Measurements from ENCODE around the gene CHST6. TPM values are rescaled to one million over a fixed set of nuclear protein-coding genes. Genes with fewer than 3 reads are reported as not detected.

CHST6 gene
- total and polyA plus RNA-seq, 10 of the 15 experiments (the other 5 are each of a cell fraction or from before 2014, with no cell fraction given): 0.14 to 2.5 (median 0.51) TPM

- no peak for TF ChIP-seq BCLAF1 (IDR thresholded peaks at IDR 0.05)
- no peak for TF ChIP-seq CEBPB (IDR thresholded peaks at IDR 0.05; ENCODE audit: borderline replicate concordance in 1 of 2, low read depth in 2 of 2, low read length in 2 of 2)
Measured at GRCh38 chr16:75472908-75473877, 22.0 kb downstream of the CHST6 start (continued).

GRCh38 chr16:75471723-75472633, 23.3 kb downstream of the CHST6 start:
- whole genome bisulfite sequencing (ENCODE audit: insufficient coverage, insufficient replicate concordance, low lambda C conversion rate, missing lambda C conversion rate): 2% methylated on average over 10 of the region's 10 CpGs
- Histone ChIP-seq H3K4me1 (ENCODE audit: control insufficient read depth, insufficient read depth, low read length) (no peaks in the 10 kb centered on the region), H3K27me3 (replicated peaks in 1 of 2; ENCODE audit: control insufficient read depth in 2 of 2, insufficient read depth in 2 of 2, low read length in 1 of 2) (no peaks in the 10 kb centered on the region), H3K79me2 (ENCODE audit: control insufficient read depth, insufficient read depth, low read length) (no peaks in the 10 kb centered on the region), H3K4me2 (ENCODE audit: control insufficient read depth, insufficient read depth) (no peak overlapping the region), H4K20me1 (ENCODE audit: control insufficient read depth, insufficient read depth) (no peaks in the 10 kb centered on the region), H3K36me3 (ENCODE audit: control insufficient read depth in 2 of 2, insufficient read depth in 2 of 2, low read length in 1 of 2) (no peaks in the 10 kb centered on the region), H2AFZ (ENCODE audit: control insufficient read depth, low read depth, low read length) (no peak overlapping the region), H3K9ac (ENCODE audit: control insufficient read depth, insufficient read depth, low read length) (no peak overlapping the region), H3K4me3 (no peak overlapping the region), H3K9me3 (replicated peaks; ENCODE audit: control insufficient read depth, insufficient read depth, low read length) (no peaks in the 10 kb centered on the region), H3K27ac (ENCODE audit: control insufficient read depth, insufficient read depth) (no peak overlapping the region)
- no TSS peak for BruUV-seq (replicated peaks)
- POLR2A ChIA-PET: interaction anchor here (0.6 to 1.6 kb wide), 4 partner anchors 31 to 179 kb away, joined by 3 to 6 read pairs (median 4); partner anchors contain the start of gene ADAT1
- ATAC-seq (peak; percentile 94), FAIRE-seq (peak; percentile 81), DNase-seq (ENCODE audit: low read depth, low spot score) (no peak)
- RAD21 ChIA-PET (ENCODE audit: unreplicated experiment): interaction anchor here (0.8 to 3.9 kb wide), 17 partner anchors 15 to 292 kb away, joined by 3 to 28 read pairs (median 8); partner anchors contain the start of gene ADAT1
- SMC1A ChIA-PET (ENCODE audit: uncharacterized antibody, unreplicated experiment): interaction anchor here (0.7 to 4.1 kb wide), 22 partner anchors 9 to 333 kb away, joined by 3 to 39 read pairs (median 4); partner anchors contain the start of genes ADAT1, CFDP1, KARS1 and TERF2IP
- in situ Hi-C loops (cut with MboI): loop anchor here (5.0 to 25.0 kb wide), 2 partner anchors 290 to 1715 kb away; partner anchors contain the start of genes MON1B and SYCE1L
- intact Hi-C loops (cut with micrococcal nuclease; ENCODE audit: unreplicated experiment): loop anchor here (1.0 kb wide), 2 partner anchors 45 to 292 kb away; no protein-coding TSS in a partner anchor
- CTCF ChIA-PET: interaction anchor here (0.6 to 9.1 kb wide), 38 partner anchors 10 to 298 kb away, joined by 3 to 95 read pairs (median 4); partner anchors contain the start of genes ADAT1 and TMEM231
- TF ChIP-seq CTCF (IDR thresholded peaks at IDR 0.05 in 2 of 3, conservative IDR thresholded peaks at IDR 0.05 in 1 of 3; ENCODE audit: control insufficient read depth in 2 of 3, extremely low read depth in 1 of 3, insufficient read depth in 1 of 3, low read depth in 3 of 3, low read length in 3 of 3) (peak; percentile 74 to 85 (median 80)), RELA (IDR thresholded peaks at IDR 0.05; ENCODE audit: borderline replicate concordance, partially characterized antibody) (no peak), SREBF1 (IDR thresholded peaks at IDR 0.05; ENCODE audit: low read length) (no peak), SIX5 (IDR thresholded peaks at IDR 0.05; ENCODE audit: low read depth, low read length, severe bottlenecking) (no peak), BCL3 (IDR thresholded peaks at IDR 0.05; ENCODE audit: borderline replicate concordance, insufficient read depth, low read depth, low read length, poor library complexity, severe bottlenecking) (no peak), HDAC6 (IDR thresholded peaks at IDR 0.05; ENCODE audit: unreplicated experiment) (no peak), IRF4 (IDR thresholded peaks at IDR 0.05; ENCODE audit: low read depth, low read length) (no peak), SREBF2 (IDR thresholded peaks at IDR 0.05; ENCODE audit: low read length) (no peak)

All from GM12878 (cell line).